LNCAP (cell line): ENCODE data around the gene GRK5.

ENCODE experiments used
- CTCF ChIP-seq: fragments of 450-650 bp; IDR thresholded peaks from 2 replicates; pipeline ENCODE4 v1.5.1; 2017; ENCODE audit warnings: mild to moderate bottlenecking

The GRK5 gene

DNA sequence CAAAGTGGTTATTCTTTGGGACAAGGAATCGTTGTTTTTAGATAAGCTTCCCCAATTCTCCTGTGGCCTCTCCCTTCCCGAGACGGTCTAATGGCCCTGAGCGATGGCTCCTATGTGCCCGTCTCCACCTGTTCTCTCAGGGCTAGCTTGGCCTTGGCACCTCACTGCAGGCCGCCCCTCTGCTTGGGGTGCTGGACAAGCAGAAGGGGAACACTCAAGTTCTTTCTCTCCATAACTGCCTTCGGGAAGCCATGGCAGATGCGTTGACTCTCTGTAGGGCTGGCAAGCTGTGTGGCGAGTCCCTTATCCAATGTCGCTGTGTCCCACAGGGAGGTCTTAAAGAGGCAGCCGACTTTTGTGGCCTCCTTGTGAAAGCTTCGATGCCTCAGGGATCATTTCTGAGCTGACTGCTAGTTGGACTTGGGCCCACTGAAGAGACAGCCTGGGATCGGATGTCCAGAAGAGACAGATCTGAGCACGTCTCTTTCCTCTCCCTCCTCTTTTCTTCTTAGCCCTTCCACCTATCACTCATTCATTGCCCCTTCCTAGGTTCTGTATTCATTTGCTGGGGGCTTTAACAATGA lies 70.8 kb downstream of the GRK5 start:
- no peak for TF ChIP-seq CTCF

- TF ChIP-seq CTCF, result no peak
Measured at GRCh38 chr10:119279441-119279840, 72.1 kb downstream of the GRK5 start.

GRCh38 chr10:119281581-119282071 lies 74.3 kb downstream of the GRK5 start:
- TF ChIP-seq CTCF, result no peak

DNA sequence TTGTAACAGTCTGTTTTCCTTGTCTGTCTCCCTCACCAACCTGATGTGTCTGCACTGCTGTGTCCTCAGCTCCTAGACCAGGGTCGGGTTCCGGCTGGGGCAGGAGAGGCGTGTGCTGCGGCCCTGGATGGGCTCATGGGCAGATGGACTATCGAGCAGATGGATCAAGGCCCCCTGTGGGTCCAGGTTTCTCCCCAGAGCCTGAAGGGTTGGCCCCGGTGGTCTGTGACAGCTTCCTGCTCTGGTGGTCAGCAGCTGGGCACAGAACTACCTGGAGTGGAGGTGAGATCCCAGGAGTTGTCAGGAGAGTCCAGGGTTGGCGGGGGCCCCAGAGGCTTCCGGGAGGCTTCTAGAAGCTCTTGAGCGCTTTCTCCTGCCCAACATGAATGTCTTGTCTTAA lies 75.1 kb downstream of the GRK5 start:
- no peak for TF ChIP-seq CTCF

DNA sequence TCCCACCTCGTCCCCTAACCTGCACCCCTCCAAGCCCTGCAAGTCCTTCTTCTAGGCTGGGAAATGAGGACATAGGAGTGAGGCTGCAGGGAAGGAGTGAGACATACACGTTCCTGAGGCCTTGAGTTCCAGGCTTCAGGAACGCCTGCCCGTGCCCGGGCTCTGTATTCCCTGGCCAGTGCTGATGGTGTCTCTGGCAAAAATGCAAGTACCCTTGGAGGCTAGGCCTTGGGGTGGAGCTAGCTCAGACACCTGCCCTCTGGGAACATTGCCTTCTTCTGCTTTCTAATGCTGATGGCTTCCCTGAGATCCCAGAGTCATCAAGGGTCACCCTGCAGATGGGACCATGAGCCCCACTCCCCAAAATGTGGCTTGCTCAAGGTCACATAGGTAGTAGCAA lies 76.0 kb downstream of the GRK5 start:
- TF ChIP-seq CTCF, result no peak

DNA sequence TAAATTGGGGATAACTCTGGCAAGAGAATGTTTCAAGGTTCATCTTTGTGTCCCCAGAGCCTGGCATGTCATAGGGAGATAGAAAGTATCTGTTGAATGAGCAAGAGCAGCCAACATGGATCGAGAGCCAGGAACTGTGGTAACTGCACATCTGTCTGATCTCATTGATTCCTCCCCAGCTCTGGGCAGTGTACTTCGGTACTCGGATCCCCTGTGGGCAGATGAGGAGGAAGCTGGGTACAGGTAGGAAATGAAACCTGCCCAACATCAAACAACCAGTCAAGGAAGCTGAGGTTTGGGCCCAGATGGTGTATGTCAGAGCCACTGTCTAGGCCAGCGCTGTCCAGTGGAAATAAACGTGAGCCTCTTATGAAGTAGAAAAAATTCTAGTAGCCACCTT lies 76.4 kb downstream of the GRK5 start:
- TF ChIP-seq CTCF, result no peak

DNA sequence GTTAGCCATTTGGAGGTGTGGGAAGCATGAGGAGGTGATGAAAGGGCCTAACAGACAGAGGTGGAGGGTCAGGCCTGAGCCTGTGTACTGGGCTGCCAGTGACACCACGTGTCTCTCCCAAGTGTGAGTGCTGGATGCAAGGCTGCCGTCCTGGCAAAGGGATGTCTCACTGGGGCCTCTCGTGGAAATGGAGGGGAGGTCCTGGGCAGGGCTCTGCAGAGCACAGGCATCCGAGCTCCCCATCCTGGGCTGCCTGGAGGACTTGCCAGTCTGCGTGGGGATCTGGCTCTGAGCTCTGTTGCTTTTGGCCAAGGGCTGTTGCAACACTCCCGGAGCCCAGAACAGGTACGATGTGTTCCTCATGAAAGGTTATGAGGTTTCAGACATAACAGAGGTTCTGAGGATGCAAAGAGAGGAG lies 77.3 kb downstream of the GRK5 start:
- TF ChIP-seq CTCF, result no peak
